BJ (cell line): ENCODE results near the gene TEX19. TPM values are rescaled to one million over a fixed set of nuclear protein-coding genes. Genes with fewer than 3 reads are reported as not detected.
A peak's percentile ranks its signal among the peaks of the same experiment; 100 is the strongest.

Source experiments
- CTCF ChIA-PET: fragments of 350-600 bp; formaldehyde crosslinking; extraction: SDS; loops from one replicate; lab custom pipeline; 2021; ENCODE audit warnings: antibody characterized with exemption, inconsistent platforms; lab: Yijun Ruan, JAX
- POLR2A ChIA-PET: fragments of 300-600 bp; sonication (Branson Sonifier 250); formaldehyde crosslinking; extraction: SDS; loops from one replicate; lab custom pipeline; 2021; ENCODE audit warnings: antibody characterized with exemption; lab: Charles Lee
- DNase-seq: peaks from one replicate; pipeline ENCODE4 v3.0.0-alpha.2; 2011; ENCODE audit warnings: low read depth
- H3K27me3 ChIP-seq: 2 replicates; pipeline ENCODE4 v1.6.0; 2011; ENCODE audit warnings: low read length; ENCODE audit not compliant: control insufficient read depth, insufficient read depth
- H3K36me3 ChIP-seq: 2 replicates; pipeline ENCODE4 v1.5.1; 2011; ENCODE audit warnings: low read length; ENCODE audit not compliant: control insufficient read depth, insufficient read depth
- H3K4me3 ChIP-seq: 2 replicates; pipeline ENCODE4 v1.5.1; 2011; ENCODE audit warnings: low read depth, mild to moderate bottlenecking, control low read depth, low read length
- CTCF ChIP-seq: IDR thresholded peaks from 2 replicates; pipeline ENCODE4 v1.5.1; 2011; ENCODE audit warnings: low read depth, mild to moderate bottlenecking, control low read depth, inconsistent platforms, low read length, moderate library complexity; ENCODE audit not compliant: insufficient read depth
- polyA plus RNA-seq: library from polyadenylated mRNA; depleted of rRNA; stranded (reverse); fragments of >200 nt; gene quantifications from 2 replicates; pipeline ENCODE4 v1.2.3, GENCODE V29; 2011

TEX19 gene
- polyA plus RNA-seq, 1 experiment: 0.06 TPM

DNA sequence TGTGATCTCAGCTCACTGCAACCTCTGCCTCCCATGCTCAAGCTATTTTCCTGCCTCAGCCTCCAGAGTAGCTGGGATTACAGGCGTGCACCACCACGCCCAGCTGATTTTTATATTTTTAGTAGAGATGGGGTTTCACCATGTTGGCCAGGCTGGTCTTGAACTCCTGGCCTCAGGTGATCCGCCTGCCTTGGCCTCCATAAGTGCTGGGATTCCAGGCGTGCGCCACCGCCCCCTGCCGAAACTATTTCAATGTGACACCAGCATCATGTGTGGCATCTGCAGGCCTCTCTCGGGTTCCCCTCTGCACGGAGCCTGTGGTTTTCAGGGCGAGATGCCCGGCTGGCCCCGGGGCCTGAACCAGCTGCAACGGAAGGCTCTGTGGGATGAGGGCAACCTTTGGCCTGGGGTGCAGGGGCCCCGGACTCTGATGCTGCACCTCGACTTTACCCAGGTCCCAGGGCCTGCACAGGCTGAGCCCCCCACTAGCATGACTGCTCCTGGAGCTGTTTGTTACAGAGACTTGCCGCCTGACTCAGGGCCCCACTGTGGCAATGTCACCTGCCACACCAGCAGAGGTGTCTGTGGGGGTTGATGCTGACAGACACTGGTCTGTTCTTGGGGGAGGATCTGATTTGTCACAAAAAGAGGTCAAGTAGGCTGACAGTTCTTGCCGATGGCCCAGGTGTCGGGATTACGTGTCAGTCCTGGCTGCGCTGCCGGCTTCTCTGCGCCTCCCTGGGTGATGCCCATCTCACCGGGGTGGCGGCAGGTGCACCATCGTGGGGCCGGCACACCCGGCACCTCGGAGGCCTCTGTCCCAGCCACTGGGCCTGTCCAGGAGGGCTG is 8.6 kb upstream of the TEX19 start:
- no peak for TF ChIP-seq CTCF
- POLR2A ChIA-PET: no interaction called here
- CTCF ChIA-PET: interaction anchor here (0.7 to 4.2 kb wide), 22 partner anchors 8 to 210 kb away, joined by 3 to 36 read pairs (median 4); partner anchors contain the start of genes HEXD, NARF, OGFOD3 and SECTM1
- H3K36me3 ChIP-seq: no peaks in the 10 kb centered on the region
- no peak overlapping the region for H3K4me3 ChIP-seq
- no peak for DNase-seq
- peaks cover 3% of the 10 kb centered on the region; the same call in 1 of the 2 replicates for H3K27me3 ChIP-seq

- TF ChIP-seq CTCF: no peak
- CTCF ChIA-PET: interaction anchor here (0.8 to 4.2 kb wide), 17 partner anchors 9 to 210 kb away, joined by 3 to 36 read pairs (median 5); partner anchors contain the start of genes HEXD, OGFOD3 and SECTM1
These were observed 7.8 kb upstream of the TEX19 start for GRCh38 chr17:82351254-82351712.

DNA sequence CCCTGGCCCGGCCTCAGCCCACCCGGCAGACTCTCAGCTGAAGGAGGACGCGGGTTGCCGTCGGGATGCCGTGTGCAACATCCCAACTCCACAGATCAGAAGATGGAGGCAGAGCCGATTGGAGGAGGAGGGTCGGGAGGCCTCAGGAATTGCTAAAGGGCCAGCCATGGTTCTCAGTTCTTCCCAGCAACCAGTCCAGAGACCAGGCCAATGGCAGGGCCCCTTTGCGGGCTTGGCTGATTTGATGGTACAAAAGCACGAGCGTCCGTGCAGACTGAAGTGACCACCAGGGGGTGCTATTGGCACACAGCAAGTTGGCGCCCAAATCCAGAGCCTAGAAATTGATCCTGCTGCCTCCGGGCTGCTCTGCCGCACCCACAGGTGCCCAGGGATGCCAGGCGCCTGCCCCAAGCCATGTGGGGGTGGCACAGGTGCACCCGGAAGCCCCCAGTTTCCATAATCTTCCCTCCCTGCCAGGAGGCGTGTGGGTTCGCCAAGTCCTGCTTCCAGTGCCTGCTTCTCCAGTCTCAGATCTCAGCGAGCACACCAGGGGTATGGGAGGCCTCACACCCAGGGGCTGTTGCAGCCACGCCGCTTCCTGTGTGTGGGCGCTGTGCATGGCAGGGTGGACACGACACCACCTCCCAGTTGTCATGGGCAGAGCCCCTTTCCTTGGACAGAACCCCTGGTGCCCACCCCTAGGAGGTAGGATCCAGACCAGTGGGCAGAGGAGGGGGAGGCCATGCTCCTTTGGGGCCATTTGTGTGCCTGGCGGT is 7.1 kb upstream of the TEX19 start:
- ChIA-PET CTCF (interaction anchor here (0.6 to 4.2 kb wide), 19 partner anchors 10 to 209 kb away, joined by 3 to 36 read pairs (median 5); partner anchors contain the start of genes HEXD, OGFOD3 and SECTM1), POLR2A (no interaction called here)
- Histone ChIP-seq H3K4me3 (no peak overlapping the region), H3K27me3 (peaks cover 4% of the 10 kb centered on the region), H3K36me3 (no peaks in the 10 kb centered on the region)
- DNase-seq: no peak
- peak; percentile 95 for TF ChIP-seq CTCF

More at GRCh38 chr17:82351254-82351712, 7.8 kb upstream of the TEX19 start:
- DNase-seq: no peak
- Histone ChIP-seq H3K36me3 (no peaks in the 10 kb centered on the region), H3K4me3 (no peak overlapping the region), H3K27me3 (peaks cover 3% of the 10 kb centered on the region; the same call in 1 of the 2 replicates)
- POLR2A ChIA-PET: no interaction called here

- peaks cover 4% of the 10 kb centered on the region for H3K27me3 ChIP-seq
- CTCF ChIA-PET: interaction anchor here (1.4 to 4.2 kb wide), 2 partner anchors 10 to 60 kb away, joined by 3 to 36 read pairs; no protein-coding TSS in a partner anchor
- H3K36me3 ChIP-seq: no peaks in the 10 kb centered on the region
- TF ChIP-seq CTCF: no peak
- POLR2A ChIA-PET: no interaction called here
- DNase-seq: no peak
- no peak overlapping the region for H3K4me3 ChIP-seq
These were observed 5.6 kb upstream of the TEX19 start for GRCh38 chr17:82353484-82353883.
